Vagina (tissue), 2 donors: ENCODE measurements around the gene RBL1.

Experiments used
- POLR2AphosphoS5 ChIP-seq, 2 donors: sonication (generic); formaldehyde crosslinking; IDR thresholded peaks; one replicate each; pipeline ENCODE4 v1.9.0; 2017; ENCODE audit warnings: antibody characterized with exemption in 2 of 2, mild to moderate bottlenecking in 2 of 2, low read depth in 1 of 2; ENCODE audit not compliant: insufficient read depth in 1 of 2
- TF ChIP-seq, protein P1 (sequence below), 3 experiments: fragments of 450-650 bp in 2 of 3; fragments of 200-600 bp in 1 of 3; sonication (generic) in 1 of 3; IDR thresholded peaks; one replicate each; pipeline ENCODE4 v1.5.1; 2017 to 2019; ENCODE audit warnings: antibody characterized with exemption in 3 of 3, mild to moderate bottlenecking in 2 of 3, moderate library complexity in 2 of 3

DNA sequence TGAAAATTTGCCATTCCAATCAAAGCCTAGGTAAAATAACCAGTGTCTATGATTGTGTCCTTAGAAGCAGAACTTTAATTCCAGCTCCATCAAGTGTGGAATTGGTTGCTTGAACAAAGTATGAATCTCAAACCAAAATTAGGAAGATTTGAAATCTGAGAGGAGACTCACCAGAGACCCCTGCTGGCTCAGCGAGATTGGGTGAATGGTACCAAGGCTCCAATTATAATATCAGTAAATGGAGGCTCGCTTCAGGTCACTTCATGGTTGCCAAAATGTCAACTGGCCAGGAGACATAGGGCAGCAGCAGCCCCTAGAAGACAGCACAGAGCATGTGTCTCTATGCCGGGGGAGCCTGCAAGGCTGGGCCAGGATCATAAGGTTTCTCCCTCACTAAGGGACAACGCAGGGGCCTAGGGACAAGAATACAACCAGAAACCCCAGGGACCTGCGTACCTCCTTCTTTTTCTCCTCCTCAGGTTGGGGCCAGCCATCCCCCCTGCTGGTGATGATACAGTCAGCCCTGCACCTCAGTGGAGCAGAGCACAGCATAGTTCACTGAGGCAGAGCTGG, 14.0 kb downstream of the RBL1 start:
- TF ChIP-seq, protein P1, sequence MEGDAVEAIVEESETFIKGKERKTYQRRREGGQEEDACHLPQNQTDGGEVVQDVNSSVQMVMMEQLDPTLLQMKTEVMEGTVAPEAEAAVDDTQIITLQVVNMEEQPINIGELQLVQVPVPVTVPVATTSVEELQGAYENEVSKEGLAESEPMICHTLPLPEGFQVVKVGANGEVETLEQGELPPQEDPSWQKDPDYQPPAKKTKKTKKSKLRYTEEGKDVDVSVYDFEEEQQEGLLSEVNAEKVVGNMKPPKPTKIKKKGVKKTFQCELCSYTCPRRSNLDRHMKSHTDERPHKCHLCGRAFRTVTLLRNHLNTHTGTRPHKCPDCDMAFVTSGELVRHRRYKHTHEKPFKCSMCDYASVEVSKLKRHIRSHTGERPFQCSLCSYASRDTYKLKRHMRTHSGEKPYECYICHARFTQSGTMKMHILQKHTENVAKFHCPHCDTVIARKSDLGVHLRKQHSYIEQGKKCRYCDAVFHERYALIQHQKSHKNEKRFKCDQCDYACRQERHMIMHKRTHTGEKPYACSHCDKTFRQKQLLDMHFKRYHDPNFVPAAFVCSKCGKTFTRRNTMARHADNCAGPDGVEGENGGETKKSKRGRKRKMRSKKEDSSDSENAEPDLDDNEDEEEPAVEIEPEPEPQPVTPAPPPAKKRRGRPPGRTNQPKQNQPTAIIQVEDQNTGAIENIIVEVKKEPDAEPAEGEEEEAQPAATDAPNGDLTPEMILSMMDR (IDR thresholded peaks at IDR 0.05) = no peak
- no peak for TF ChIP-seq POLR2AphosphoS5 (IDR thresholded peaks at IDR 0.05; ENCODE audit: insufficient read depth in 1 of 2, low read depth in 1 of 2)
